Chondrocyte (in vitro differentiated cells): ENCODE results near the gene MAP4K2. TPM values are rescaled to one million over a fixed set of nuclear protein-coding genes. Genes with fewer than 3 reads are reported as not detected.

Experiments used
- DNase-seq: peaks from one replicate; pipeline ENCODE4 v3.0.0; 2021; ENCODE audit warnings: mixed read lengths, low spot score
- H3K27ac Mint-ChIP-seq: one replicate; pipeline ENCODE4 v1.8.0; 2021; ENCODE audit warnings: mild to moderate bottlenecking, moderate library complexity, mixed read lengths; ENCODE audit not compliant: unreplicated experiment
- H3K27me3 Mint-ChIP-seq: 2 replicates; pipeline ENCODE4 v1.8.0; 2021; ENCODE audit warnings: low read depth, mixed read lengths
- H3K36me3 Mint-ChIP-seq: 2 replicates; pipeline ENCODE4 v1.8.0; 2021; ENCODE audit warnings: low read depth, mixed read lengths
- H3K4me1 Mint-ChIP-seq: 2 replicates; pipeline ENCODE4 v1.8.0; 2021; ENCODE audit warnings: low read depth, mild to moderate bottlenecking, mixed read lengths
- H3K4me3 Mint-ChIP-seq: one replicate; pipeline ENCODE4 v1.8.0; 2021; ENCODE audit warnings: mild to moderate bottlenecking, moderate library complexity, mixed read lengths; ENCODE audit not compliant: unreplicated experiment
- H3K9me3 Mint-ChIP-seq: 2 replicates; pipeline ENCODE4 v1.8.0; 2021; ENCODE audit warnings: low read depth, mixed read lengths
- total RNA-seq: library from RNA; stranded (reverse); gene quantifications from 3 replicates; pipeline ENCODE4 v1.2.1, GENCODE V29; 2021
- TF ChIP-seq, protein P1 (sequence below): fragments of 200-600 bp; sonication (generic); IDR thresholded peaks from 2 replicates; pipeline ENCODE4 v1.5.0; 2021; ENCODE audit warnings: antibody characterized with exemption, mild to moderate bottlenecking, moderate library complexity

MAP4K2 gene
- total RNA-seq, 1 donor from 2014 or later = 13.4 TPM

DNA sequence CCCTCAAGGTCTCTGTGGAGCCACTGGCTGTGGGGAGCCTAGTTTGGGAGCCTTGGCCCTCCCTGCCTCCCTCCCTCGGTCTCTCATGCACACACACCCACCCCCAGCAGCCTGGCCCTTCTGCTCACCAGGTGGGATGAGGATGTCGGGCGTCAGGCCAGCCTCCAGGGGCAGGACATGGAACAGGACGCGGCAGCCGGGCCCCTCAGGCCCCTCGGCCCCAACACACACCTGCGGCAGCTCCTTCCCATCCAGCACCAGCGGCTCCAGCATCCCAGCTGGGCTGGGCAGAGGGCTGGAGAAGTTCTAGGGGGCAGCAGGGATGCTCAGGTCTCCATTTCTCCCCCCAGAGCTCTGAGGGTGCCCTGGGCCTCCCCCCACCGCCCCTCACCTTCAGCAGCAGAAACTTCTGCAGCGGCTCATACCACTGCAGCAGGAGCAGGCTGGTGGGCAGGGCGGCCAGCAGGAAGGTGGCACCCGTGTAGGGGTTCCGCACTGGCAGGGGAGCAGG lies 11.2 kb downstream of the MAP4K2 start:
- H3K36me3 Mint-ChIP-seq = peaks cover 1% of the 10 kb centered on the region
- no peak overlapping the region for H3K27ac Mint-ChIP-seq
- DNase-seq = peak; percentile 84
- H3K4me3 Mint-ChIP-seq = no peak overlapping the region
- H3K9me3 Mint-ChIP-seq = no peaks in the 10 kb centered on the region
- H3K27me3 Mint-ChIP-seq = no peaks in the 10 kb centered on the region
- H3K4me1 Mint-ChIP-seq = no peaks in the 10 kb centered on the region
- TF ChIP-seq, protein P1, sequence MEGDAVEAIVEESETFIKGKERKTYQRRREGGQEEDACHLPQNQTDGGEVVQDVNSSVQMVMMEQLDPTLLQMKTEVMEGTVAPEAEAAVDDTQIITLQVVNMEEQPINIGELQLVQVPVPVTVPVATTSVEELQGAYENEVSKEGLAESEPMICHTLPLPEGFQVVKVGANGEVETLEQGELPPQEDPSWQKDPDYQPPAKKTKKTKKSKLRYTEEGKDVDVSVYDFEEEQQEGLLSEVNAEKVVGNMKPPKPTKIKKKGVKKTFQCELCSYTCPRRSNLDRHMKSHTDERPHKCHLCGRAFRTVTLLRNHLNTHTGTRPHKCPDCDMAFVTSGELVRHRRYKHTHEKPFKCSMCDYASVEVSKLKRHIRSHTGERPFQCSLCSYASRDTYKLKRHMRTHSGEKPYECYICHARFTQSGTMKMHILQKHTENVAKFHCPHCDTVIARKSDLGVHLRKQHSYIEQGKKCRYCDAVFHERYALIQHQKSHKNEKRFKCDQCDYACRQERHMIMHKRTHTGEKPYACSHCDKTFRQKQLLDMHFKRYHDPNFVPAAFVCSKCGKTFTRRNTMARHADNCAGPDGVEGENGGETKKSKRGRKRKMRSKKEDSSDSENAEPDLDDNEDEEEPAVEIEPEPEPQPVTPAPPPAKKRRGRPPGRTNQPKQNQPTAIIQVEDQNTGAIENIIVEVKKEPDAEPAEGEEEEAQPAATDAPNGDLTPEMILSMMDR = no peak

DNA sequence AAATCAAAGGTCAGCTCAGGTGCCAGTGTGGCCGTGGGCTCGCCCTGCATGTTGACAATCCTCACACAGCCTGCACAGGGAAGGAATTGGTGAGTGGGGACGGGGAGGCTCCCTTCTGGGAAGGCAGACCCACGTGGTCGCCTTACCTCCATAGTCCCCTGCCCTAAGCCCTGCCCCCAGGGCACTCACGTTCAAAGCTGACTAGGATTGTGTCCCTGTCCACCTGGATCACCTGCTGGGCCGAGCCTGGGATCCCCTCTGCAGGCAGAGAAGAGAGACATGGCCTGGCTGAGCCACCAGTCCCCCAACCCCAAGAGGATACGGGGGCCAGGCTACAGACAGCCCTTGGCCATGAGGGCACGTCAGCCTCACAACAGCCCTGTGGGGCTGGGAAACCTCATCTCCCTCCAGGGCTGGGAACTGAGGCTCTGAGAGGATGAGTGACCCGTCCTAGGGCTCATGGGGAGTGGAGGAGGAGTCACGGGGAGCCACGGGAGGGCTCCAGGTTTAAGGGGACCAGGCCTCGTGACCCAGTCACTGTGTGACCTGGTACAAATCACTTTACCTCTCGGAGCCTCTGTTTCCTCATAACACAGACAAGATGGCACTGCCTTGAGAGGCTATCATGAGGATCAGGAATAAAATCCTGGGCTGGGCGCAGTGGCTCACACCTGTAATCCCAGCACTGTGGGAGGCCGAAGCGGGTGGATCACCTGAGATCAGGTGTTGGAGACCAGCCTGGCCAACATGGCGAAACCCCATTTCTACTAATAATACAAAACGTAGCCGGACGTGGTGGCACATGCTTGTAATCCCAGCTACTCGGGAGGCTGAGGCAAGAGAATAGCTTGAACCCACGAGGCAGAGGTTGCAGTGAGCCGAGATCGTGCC lies 12.6 kb downstream of the MAP4K2 start:
- TF ChIP-seq, protein P1 = no peak
- no peaks in the 10 kb centered on the region for H3K4me1 Mint-ChIP-seq
- no peaks in the 10 kb centered on the region for H3K27me3 Mint-ChIP-seq
- H3K4me3 Mint-ChIP-seq = no peak overlapping the region
- H3K9me3 Mint-ChIP-seq = no peaks in the 10 kb centered on the region
- peaks cover 1% of the 10 kb centered on the region for H3K36me3 Mint-ChIP-seq
- peak; percentile 82 for DNase-seq
- no peak overlapping the region for H3K27ac Mint-ChIP-seq

DNA sequence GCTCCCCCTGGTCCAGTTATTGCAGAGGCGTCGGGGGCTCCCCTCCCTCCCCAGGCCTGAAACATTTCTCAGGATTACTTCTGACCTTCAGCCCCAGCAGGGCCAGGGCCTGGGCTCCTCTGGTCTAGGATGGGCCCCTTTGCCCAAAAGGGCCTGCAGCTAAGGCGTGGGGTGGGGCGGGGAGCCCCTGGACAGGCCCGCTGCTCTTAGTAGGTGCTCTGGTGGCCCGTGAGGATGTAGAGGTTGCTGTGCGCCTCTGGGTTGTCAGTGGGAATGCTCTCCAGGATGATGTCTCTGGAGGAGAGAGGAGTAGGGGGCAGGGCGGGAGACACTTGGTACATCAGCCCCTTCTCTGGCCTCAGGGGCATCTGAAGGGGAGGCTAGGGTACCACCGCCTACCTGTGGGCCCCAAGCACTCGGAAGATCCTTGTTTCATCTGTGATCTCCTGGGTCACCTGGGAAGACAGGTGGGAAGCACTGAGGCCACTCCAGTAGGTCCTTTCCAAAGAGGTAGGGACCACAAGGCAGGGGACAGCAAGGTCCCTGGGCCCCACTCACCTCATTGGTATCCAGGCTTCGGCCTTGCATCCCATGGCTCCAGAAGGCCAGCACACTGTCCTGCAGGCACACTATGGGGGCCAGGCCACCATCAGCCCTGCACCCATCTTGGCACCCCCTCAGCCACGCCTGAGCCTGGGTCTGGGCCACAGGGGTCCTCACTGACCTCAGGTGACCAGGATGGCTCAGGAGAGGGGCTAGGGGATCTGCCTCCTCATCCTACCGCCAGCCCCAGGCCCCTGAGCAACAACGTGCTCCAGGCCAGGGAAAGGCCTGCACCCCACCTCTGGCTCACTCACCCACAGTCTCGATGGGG lies 13.4 kb downstream of the MAP4K2 start:
- Mint-ChIP-seq H3K36me3 (peaks cover 1% of the 10 kb centered on the region), H3K4me3 (no peak overlapping the region), H3K4me1 (no peaks in the 10 kb centered on the region), H3K27me3 (no peaks in the 10 kb centered on the region), H3K9me3 (no peaks in the 10 kb centered on the region), H3K27ac (no peak overlapping the region)
- peak; percentile 87 for DNase-seq
- TF ChIP-seq, protein P1 = no peak

DNA sequence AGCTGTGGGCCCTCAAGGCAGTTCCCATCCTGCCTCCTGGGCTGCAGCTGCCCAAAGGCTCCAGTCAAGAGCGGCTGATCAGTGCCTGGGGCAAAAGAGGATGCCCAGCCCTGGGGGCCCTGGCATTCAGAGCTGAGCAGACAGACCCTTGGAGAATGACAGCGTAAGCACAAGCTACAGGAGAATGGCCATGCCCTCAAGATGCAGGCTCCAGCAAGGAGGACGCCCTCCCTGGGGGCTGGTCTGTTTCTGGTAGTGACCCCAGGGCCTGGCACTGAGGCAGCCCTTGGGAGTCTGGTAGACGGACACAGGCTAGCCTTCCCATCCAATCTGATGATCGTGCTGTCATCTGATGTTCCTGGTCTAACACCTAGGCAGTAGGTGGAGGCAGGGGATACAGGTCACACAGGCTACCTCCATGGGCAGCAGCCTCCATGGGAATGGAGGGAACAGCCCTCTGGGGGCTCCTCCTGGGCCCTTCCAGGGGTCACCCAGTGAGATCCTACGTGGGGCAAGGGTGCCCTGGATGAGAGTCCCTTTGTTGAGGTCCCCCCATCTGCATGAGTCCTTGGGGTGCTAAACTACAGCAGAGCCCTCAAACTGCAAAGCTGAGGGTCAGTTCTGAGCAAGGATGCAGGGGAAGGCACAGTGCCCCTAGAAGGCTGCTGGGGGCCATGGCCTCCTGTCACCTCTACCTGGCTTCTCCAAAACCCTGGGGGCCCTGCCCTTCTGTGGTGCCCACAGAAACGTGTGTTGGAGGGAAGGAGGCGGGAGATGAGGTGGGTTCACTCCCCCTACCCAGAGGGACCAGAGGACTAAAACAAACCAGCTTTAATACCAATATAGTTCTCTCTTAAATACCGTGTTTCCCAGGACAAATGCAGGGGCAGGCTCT lies 14.4 kb downstream of the MAP4K2 start:
- no peak overlapping the region for H3K27ac Mint-ChIP-seq
- H3K36me3 Mint-ChIP-seq = peaks cover 1% of the 10 kb centered on the region
- no peak overlapping the region for H3K4me3 Mint-ChIP-seq
- H3K4me1 Mint-ChIP-seq = no peaks in the 10 kb centered on the region
- H3K9me3 Mint-ChIP-seq = no peaks in the 10 kb centered on the region
- TF ChIP-seq, protein P1 = no peak
- H3K27me3 Mint-ChIP-seq = no peaks in the 10 kb centered on the region
- DNase-seq = peak; percentile 81
